COLO829 (cell line): Measurements from ENCODE around the gene MARCHF9.

ENCODE experiments used
- DNase-seq: peaks from one replicate; pipeline ENCODE4 v3.0.0; 2012; ENCODE audit warnings: low spot score

Gene MARCHF9

DNA sequence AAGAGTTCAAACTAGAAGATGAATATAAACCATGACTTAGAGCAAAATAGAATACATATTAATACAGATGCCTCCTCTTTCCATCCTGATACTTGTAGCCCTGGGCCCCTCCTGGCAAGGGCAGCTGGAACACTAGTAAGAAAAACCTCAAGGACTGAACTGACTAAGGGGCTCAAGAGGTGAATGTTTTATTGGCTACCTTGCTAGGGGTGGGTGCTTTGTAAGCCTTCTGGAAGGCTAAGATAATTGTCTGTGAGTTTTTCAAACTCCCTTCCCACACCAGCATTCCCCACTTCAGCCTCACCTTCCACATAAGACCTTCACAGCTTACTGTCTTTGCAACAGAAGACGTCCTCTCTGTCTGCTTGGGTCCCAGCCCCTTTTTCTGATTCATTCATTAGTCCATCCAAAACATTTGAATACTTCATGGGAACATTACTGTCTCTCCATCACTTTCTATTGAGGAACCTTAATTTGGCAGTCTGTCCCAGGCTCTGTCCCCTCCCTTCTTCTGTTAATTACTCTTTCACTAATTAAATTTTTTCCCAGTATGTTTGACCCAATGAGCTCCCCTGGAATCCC lies 1.1 kb upstream of the MARCHF9 start:
- DNase-seq = no peak

DNA sequence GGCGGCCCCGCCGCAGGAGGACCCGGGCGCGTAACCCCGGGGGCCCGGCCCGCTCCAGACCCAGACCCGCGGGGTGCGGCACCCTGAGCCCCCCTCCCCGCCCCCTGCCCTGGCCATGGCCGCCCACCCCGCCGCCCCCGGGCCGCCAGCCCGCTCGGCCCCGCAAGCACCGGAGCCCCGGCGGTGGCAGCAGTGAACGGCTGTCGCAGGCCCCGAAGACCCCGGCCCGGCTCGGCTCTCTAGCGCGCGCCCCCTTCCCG lies 221 bp downstream of the MARCHF9 start:
- DNase-seq = no peak

GRCh38 chr12:57755454-57756372 lies 810 bp downstream of the MARCHF9 start:
- no peak for DNase-seq

DNA sequence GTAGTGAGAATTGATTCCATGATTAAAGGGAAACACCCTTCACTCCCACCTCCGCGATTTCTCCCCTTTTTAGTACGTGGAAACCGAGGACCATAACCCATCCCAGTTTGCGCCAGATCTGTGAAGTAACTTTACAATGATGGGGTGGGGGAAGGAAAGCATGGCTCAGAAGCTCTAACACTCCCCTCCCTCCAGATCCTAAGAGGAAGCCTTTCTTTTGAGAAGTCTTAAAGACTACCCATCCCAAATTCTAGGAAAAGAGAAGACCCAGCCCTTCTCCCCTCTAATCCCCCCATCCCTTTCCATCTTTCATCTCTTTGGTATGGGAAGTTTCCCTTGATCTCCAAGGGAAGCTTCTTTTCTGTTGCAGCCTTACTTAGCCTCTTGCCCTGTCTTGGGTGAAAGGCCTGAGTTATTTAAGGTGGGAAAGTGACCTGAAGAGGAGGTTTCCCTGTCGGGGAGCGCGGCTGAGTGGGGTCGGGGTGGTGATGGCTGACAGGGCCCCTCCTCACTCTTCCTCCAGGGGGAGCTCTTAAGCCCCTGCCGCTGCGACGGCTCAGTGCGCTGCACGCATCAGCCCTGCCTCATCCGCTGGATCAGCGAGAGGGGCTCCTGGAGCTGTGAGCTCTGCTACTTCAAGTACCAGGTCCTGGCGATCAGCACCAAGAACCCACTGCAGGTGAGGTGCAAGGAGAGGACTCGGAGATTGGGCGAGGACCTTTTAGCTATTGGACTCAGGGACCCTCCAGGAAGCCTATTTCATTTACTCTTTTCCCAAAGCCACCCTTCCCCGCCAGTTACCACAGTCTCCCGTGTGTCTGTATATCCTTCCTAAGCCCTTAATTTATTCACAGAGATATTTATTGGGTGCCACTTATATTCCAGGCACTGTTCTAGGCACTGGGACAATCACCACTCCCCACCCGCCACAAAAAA lies 1.8 kb downstream of the MARCHF9 start:
- DNase-seq = peak; percentile 74

- no peak for DNase-seq
Measured at GRCh38 chr12:57757771-57758170, 2.9 kb downstream of the MARCHF9 start.

- no peak for DNase-seq
Measured at GRCh38 chr12:57758552-57759359, 3.9 kb downstream of the MARCHF9 start.

GRCh38 chr12:57759360-57759980 lies 4.6 kb downstream of the MARCHF9 start:
- DNase-seq = no peak

- DNase-seq = no peak
Measured at GRCh38 chr12:57760347-57760982, 5.6 kb downstream of the MARCHF9 start.

- no peak for DNase-seq
Measured at GRCh38 chr12:57761391-57761998, 6.6 kb downstream of the MARCHF9 start.

- DNase-seq = no peak
Measured at GRCh38 chr12:57762463-57762862, 7.6 kb downstream of the MARCHF9 start.

- no peak for DNase-seq
Measured at GRCh38 chr12:57763881-57764661, 9.2 kb downstream of the MARCHF9 start.

DNA sequence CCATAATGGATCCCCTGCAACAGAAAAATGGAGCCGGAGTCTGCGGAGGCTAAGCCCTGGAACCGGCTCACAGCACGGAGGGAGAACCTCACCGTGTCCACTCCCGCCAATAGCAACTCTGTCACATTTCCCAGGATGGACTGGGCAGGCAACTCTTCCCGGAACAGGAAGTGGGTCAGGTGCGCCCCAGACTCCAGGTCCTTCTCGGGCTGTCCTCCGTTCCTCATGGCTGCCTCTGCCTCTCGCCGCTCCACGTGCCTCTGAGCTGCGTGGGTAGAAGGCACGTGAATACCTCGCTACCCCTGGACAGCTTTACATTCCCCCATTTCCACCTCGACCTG lies 9.7 kb downstream of the MARCHF9 start:
- no peak for DNase-seq

GRCh38 chr12:57765003-57765697 lies 10.2 kb downstream of the MARCHF9 start:
- DNase-seq = no peak

DNA sequence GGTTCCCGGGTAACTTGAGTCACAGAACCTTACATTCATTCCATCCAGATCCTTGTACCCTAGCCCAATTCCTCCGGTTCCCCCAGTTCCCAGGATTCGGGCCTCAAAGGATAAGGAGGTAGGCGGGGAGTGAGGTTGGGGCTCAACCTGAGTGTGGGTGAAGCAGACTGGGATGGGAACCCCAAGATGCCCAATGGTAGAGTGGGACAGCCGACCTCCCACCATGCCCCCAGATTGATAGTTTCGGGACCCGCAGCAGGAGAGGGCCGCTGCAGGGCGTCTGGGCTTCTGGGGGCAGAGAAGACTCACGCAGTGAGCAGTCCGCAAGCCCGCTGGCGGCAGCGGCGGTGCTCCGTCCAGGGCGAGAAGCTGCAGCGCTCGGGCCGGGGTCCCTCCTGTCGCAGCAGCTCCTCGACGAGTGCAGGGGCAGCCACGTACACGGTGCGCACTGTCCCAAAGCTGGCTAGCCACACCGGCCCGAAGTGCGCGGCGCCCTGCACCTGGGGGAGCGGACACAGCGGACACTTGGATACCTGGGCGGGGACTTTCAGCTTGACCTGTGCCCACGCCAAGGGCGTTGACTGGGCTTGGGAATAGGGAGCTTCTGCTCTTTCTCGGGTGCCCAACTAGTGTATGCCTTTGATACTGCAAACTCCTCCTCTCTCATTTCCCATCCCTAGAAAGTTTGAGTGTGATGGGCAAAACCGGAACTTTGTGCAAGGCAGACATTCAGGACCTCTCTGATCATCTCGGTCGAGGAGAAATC lies 11.0 kb downstream of the MARCHF9 start:
- DNase-seq = no peak

DNA sequence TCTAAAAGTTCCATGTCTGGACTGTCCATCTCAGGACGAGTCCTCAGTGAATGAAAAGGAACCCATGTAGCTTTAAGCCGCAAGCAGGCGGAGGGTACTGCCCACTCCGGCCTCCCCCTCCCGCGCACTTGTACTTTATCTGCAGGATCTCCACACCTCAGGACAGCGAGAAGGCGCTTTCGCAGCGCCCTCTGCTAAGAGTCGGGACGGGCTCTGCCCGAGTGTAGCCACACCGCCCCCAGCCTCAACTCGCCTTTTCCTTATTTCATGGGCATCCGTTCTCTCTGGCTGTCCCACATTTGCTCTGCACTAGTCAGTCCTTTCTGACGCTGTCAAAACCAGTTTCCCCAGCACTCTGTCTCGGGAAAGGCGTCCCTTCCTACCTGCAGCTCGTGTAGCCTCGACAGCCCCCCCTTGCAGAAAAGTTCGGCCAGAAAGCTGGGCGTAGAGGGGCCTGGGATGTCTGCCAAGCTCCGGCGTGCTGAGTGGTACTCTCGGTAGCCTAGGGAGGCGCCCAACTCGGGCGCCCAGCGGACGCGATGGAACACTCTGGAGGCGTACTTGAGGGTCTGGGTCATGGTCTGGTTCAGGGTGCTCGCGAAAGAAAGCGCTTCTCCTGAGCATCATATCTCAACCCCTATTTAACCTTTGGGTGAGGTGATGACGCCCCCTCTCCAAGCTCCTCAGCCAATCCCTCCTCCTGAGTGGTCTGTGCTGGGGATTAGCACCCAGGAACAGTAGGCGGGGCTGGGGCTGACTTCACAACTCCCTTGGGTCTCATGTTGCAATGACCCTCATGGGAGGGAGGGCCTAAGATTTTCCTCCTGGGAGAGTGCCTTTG lies 11.8 kb downstream of the MARCHF9 start, which contains the start of gene CYP27B1:
Gene CYP27B1 (minus strand): TSS at position 615 of the 841 bp plus-strand sequence. CDS start 37 bp downstream, at position 578.
- no peak for DNase-seq

GRCh38 chr12:57767305-57767698 lies 12.4 kb downstream of the MARCHF9 start:
- DNase-seq = no peak

GRCh38 chr12:57767876-57768275 lies 13.0 kb downstream of the MARCHF9 start:
- DNase-seq = no peak
